WTC11 (cell line): ENCODE results near the gene CIDEB. TPM values are rescaled to one million over a fixed set of nuclear protein-coding genes. Genes with fewer than 3 reads are reported as not detected.

Experiments used
- ATAC-seq: fragments of 200-7000 bp; cut with Tn5 transposase; 2 replicates; pipeline ENCODE4 v1.10.0; 2021; ENCODE audit warnings: mild to moderate bottlenecking, moderate library complexity
- CTCF ChIA-PET: fragments of 300-600 bp; sonication (Branson Sonifier 250); formaldehyde crosslinking; loops from one replicate; lab custom pipeline; 2021; ENCODE audit warnings: antibody characterized with exemption; lab: Charles Lee
- POLR2A ChIA-PET: fragments of 350-600 bp; sonication (Branson Sonifier 250); formaldehyde crosslinking; loops from one replicate; lab custom pipeline; 2021; ENCODE audit warnings: antibody characterized with exemption; lab: Charles Lee
- DNase-seq: peaks from one replicate; pipeline ENCODE4 v3.0.0; 2021; ENCODE audit warnings: low spot score
- H3K27ac Mint-ChIP-seq: 2 replicates; pipeline ENCODE4 v1.8.0; 2021; ENCODE audit warnings: mixed read lengths
- H3K27me3 Mint-ChIP-seq: 2 replicates; pipeline ENCODE4 v1.8.0; 2021; ENCODE audit warnings: low read depth, mild to moderate bottlenecking, moderate library complexity, mixed read lengths
- H3K36me3 Mint-ChIP-seq: 2 replicates; pipeline ENCODE4 v1.8.0; 2021; ENCODE audit warnings: mixed read lengths
- H3K4me1 Mint-ChIP-seq: 2 replicates; pipeline ENCODE4 v1.8.0; 2022; ENCODE audit warnings: mixed read lengths
- H3K4me3 Mint-ChIP-seq: 2 replicates; pipeline ENCODE4 v1.8.0; 2021; ENCODE audit warnings: mild to moderate bottlenecking, moderate library complexity, mixed read lengths
- H3K9me3 Mint-ChIP-seq: 2 replicates; pipeline ENCODE4 v1.8.0; 2021; ENCODE audit warnings: mixed read lengths
- CREM ChIP-seq: sonication (generic); formaldehyde crosslinking; IDR thresholded peaks from 2 replicates; pipeline ENCODE4 v1.8.1; 2022; ENCODE audit warnings: mild to moderate bottlenecking, missing genetic modification reagents, moderate library complexity
- EMX1 ChIP-seq: fragments of 250-450 bp; sonication (Bioruptor Pico); IDR thresholded peaks from 2 replicates; pipeline ENCODE4 v1.8.0; 2021; ENCODE audit warnings: mild to moderate bottlenecking
- FOXK1 ChIP-seq: sonication (generic); formaldehyde crosslinking; IDR thresholded peaks from 2 replicates; pipeline ENCODE4 v1.8.0; 2022; ENCODE audit warnings: mild to moderate bottlenecking, moderate library complexity, missing genetic modification reagents
- HMGA2 ChIP-seq: fragments of 250-450 bp; sonication (Bioruptor Pico); IDR thresholded peaks from 2 replicates; pipeline ENCODE4 v1.4.0; 2021; ENCODE audit warnings: mild to moderate bottlenecking, moderate library complexity
- IRF2 ChIP-seq: sonication (generic); formaldehyde crosslinking; IDR thresholded peaks from 2 replicates; pipeline ENCODE4 v1.8.0; 2022; ENCODE audit warnings: low read depth, missing genetic modification reagents, borderline replicate concordance
- MXD4 ChIP-seq: fragments of 250-450 bp; sonication (Bioruptor Pico); IDR thresholded peaks from 2 replicates; pipeline ENCODE4 v1.8.0; 2021; ENCODE audit warnings: mild to moderate bottlenecking, moderate library complexity, borderline replicate concordance
- NR1H2 ChIP-seq: sonication (generic); formaldehyde crosslinking; IDR thresholded peaks from 2 replicates; pipeline ENCODE4 v1.9.0; 2021; ENCODE audit warnings: mild to moderate bottlenecking, moderate library complexity, missing genetic modification reagents
- OVOL2 ChIP-seq: fragments of 250-450 bp; sonication (Bioruptor Pico); IDR thresholded peaks from 2 replicates; pipeline ENCODE4 v1.9.0; 2021; ENCODE audit warnings: mild to moderate bottlenecking, borderline replicate concordance
- PRRX2 ChIP-seq: fragments of 250-450 bp; sonication (Bioruptor Pico); IDR thresholded peaks from 2 replicates; pipeline ENCODE4 v1.8.0; 2021; ENCODE audit warnings: mild to moderate bottlenecking
- RELA ChIP-seq: sonication (generic); formaldehyde crosslinking; IDR thresholded peaks from 2 replicates; pipeline ENCODE4 v1.8.1; 2022; ENCODE audit warnings: missing genetic modification reagents, mild to moderate bottlenecking, borderline replicate concordance
- SMAD4 ChIP-seq: sonication (generic); formaldehyde crosslinking; IDR thresholded peaks from 2 replicates; pipeline ENCODE4 v1.8.0; 2022; ENCODE audit warnings: mild to moderate bottlenecking, missing genetic modification reagents
- SP1 ChIP-seq: sonication (generic); formaldehyde crosslinking; conservative IDR thresholded peaks from 2 replicates; pipeline ENCODE4 v1.8.1; 2022; ENCODE audit warnings: missing genetic modification reagents
- TCF7 ChIP-seq: sonication (generic); formaldehyde crosslinking; IDR thresholded peaks from 2 replicates; pipeline ENCODE4 v1.8.0; 2022; ENCODE audit warnings: mild to moderate bottlenecking, low read depth, missing genetic modification reagents, moderate library complexity
- TEAD4 ChIP-seq: sonication (generic); formaldehyde crosslinking; IDR thresholded peaks from 2 replicates; pipeline ENCODE4 v1.8.0; 2022; ENCODE audit warnings: mild to moderate bottlenecking, missing genetic modification reagents
- TP53 ChIP-seq: sonication (generic); formaldehyde crosslinking; IDR thresholded peaks from 2 replicates; pipeline ENCODE4 v1.8.1; 2023; ENCODE audit warnings: mild to moderate bottlenecking, missing genetic modification reagents
- ZNF317 ChIP-seq: sonication (generic); formaldehyde crosslinking; IDR thresholded peaks from 2 replicates; pipeline ENCODE4 v1.8.1; 2023; ENCODE audit warnings: low read depth, mild to moderate bottlenecking, moderate library complexity, missing genetic modification reagents, borderline replicate concordance
- total RNA-seq: library from RNA; stranded (reverse); gene quantifications from 3 replicates; pipeline ENCODE4 v1.2.3, GENCODE V29; 2021
- TF ChIP-seq, protein P1 (sequence below): fragments of 250-450 bp; sonication (Bioruptor Pico); IDR thresholded peaks from 2 replicates; pipeline ENCODE4 v1.9.0; 2021; ENCODE audit warnings: mild to moderate bottlenecking
- TF ChIP-seq, protein P2 (sequence below): sonication (generic); formaldehyde crosslinking; IDR thresholded peaks from 2 replicates; pipeline ENCODE4 v1.8.1; 2022; ENCODE audit warnings: low read depth, mild to moderate bottlenecking, moderate library complexity, missing genetic modification reagents, borderline replicate concordance
- TF ChIP-seq, protein P3 (sequence below): sonication (generic); formaldehyde crosslinking; IDR thresholded peaks from 2 replicates; pipeline ENCODE4 v1.8.1; 2023; ENCODE audit warnings: mild to moderate bottlenecking, missing genetic modification reagents, borderline replicate concordance
- TF ChIP-seq, protein P4 (sequence below): sonication (generic); formaldehyde crosslinking; IDR thresholded peaks from 2 replicates; pipeline ENCODE4 v1.8.1; 2023; ENCODE audit warnings: mild to moderate bottlenecking, missing genetic modification reagents, moderate library complexity
- TF ChIP-seq, protein P5 (sequence below): sonication (generic); formaldehyde crosslinking; IDR thresholded peaks from 2 replicates; pipeline ENCODE4 v1.8.1; 2023; ENCODE audit warnings: mild to moderate bottlenecking, moderate library complexity, missing genetic modification reagents

The CIDEB gene
- total RNA-seq, 1 experiment from 2014 or later = 4.7 TPM

DNA sequence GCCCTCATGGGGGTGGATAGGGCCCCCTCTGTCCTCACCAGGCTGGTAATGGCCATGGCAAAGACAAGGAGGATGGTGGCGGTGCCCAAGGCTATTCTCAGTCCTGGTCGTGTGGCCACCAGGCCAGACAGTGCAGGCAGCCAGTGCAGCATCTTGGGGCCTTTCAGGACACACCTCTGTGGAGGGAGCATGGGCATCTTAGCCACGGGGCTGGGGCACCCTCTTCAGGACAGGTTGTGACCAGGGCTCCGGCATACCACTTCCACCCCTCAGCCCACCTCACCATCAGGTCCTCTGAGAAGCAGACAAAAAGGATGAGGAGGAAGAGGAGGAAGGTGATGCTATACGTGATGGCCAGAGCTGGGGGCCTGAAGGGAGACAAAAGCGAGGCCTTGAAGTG lies 16.2 kb upstream of the CIDEB start:
- no peak overlapping the region for H3K27ac Mint-ChIP-seq
- CTCF ChIA-PET = interaction anchor here (0.9 to 3.9 kb wide), 5 partner anchors 9 to 113 kb away, joined by 3 to 22 read pairs (median 18); partner anchors contain the start of gene CIDEB
- no peaks in the 10 kb centered on the region for H3K9me3 Mint-ChIP-seq
- H3K4me1 Mint-ChIP-seq = no peaks in the 10 kb centered on the region; the same call in 1 of the 2 replicates
- TF ChIP-seq SMAD4 (CRISPR knock-in tag) (no peak), TP53 (CRISPR knock-in tag) (no peak), TEAD4 (CRISPR knock-in tag) (no peak), HMGA2 (CRISPR knock-in tag) (no peak), PRRX2 (CRISPR knock-in tag) (no peak), MXD4 (no peak), EMX1 (CRISPR knock-in tag) (no peak), ZNF317 (CRISPR knock-in tag) (no peak), OVOL2 (CRISPR knock-in tag) (no peak), NR1H2 (CRISPR knock-in tag) (no peak), RELA (CRISPR knock-in tag) (no peak), FOXK1 (no peak)
- TF ChIP-seq, protein P1, sequence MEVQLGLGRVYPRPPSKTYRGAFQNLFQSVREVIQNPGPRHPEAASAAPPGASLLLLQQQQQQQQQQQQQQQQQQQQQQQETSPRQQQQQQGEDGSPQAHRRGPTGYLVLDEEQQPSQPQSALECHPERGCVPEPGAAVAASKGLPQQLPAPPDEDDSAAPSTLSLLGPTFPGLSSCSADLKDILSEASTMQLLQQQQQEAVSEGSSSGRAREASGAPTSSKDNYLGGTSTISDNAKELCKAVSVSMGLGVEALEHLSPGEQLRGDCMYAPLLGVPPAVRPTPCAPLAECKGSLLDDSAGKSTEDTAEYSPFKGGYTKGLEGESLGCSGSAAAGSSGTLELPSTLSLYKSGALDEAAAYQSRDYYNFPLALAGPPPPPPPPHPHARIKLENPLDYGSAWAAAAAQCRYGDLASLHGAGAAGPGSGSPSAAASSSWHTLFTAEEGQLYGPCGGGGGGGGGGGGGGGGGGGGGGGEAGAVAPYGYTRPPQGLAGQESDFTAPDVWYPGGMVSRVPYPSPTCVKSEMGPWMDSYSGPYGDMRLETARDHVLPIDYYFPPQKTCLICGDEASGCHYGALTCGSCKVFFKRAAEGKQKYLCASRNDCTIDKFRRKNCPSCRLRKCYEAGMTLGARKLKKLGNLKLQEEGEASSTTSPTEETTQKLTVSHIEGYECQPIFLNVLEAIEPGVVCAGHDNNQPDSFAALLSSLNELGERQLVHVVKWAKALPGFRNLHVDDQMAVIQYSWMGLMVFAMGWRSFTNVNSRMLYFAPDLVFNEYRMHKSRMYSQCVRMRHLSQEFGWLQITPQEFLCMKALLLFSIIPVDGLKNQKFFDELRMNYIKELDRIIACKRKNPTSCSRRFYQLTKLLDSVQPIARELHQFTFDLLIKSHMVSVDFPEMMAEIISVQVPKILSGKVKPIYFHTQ (CRISPR knock-in tag) = no peak
- TF ChIP-seq, protein P2, sequence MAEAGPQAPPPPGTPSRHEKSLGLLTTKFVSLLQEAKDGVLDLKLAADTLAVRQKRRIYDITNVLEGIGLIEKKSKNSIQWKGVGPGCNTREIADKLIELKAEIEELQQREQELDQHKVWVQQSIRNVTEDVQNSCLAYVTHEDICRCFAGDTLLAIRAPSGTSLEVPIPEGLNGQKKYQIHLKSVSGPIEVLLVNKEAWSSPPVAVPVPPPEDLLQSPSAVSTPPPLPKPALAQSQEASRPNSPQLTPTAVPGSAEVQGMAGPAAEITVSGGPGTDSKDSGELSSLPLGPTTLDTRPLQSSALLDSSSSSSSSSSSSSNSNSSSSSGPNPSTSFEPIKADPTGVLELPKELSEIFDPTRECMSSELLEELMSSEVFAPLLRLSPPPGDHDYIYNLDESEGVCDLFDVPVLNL (CRISPR knock-in tag) = no peak
- TF ChIP-seq, protein P3, sequence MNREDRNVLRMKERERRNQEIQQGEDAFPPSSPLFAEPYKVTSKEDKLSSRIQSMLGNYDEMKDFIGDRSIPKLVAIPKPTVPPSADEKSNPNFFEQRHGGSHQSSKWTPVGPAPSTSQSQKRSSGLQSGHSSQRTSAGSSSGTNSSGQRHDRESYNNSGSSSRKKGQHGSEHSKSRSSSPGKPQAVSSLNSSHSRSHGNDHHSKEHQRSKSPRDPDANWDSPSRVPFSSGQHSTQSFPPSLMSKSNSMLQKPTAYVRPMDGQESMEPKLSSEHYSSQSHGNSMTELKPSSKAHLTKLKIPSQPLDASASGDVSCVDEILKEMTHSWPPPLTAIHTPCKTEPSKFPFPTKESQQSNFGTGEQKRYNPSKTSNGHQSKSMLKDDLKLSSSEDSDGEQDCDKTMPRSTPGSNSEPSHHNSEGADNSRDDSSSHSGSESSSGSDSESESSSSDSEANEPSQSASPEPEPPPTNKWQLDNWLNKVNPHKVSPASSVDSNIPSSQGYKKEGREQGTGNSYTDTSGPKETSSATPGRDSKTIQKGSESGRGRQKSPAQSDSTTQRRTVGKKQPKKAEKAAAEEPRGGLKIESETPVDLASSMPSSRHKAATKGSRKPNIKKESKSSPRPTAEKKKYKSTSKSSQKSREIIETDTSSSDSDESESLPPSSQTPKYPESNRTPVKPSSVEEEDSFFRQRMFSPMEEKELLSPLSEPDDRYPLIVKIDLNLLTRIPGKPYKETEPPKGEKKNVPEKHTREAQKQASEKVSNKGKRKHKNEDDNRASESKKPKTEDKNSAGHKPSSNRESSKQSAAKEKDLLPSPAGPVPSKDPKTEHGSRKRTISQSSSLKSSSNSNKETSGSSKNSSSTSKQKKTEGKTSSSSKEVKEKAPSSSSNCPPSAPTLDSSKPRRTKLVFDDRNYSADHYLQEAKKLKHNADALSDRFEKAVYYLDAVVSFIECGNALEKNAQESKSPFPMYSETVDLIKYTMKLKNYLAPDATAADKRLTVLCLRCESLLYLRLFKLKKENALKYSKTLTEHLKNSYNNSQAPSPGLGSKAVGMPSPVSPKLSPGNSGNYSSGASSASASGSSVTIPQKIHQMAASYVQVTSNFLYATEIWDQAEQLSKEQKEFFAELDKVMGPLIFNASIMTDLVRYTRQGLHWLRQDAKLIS (CRISPR knock-in tag) = no peak
- TF ChIP-seq, protein P4, sequence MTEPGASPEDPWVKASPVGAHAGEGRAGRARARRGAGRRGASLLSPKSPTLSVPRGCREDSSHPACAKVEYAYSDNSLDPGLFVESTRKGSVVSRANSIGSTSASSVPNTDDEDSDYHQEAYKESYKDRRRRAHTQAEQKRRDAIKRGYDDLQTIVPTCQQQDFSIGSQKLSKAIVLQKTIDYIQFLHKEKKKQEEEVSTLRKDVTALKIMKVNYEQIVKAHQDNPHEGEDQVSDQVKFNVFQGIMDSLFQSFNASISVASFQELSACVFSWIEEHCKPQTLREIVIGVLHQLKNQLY = no peak
- TF ChIP-seq, all 79 proteins: peak for 0
- no peak overlapping the region for H3K4me3 Mint-ChIP-seq
- DNase-seq (no peak), ATAC-seq (no peak)
- no peaks in the 10 kb centered on the region for H3K36me3 Mint-ChIP-seq
- POLR2A ChIA-PET = no interaction called here
- H3K27me3 Mint-ChIP-seq = peaks cover 73% of the 10 kb centered on the region

DNA sequence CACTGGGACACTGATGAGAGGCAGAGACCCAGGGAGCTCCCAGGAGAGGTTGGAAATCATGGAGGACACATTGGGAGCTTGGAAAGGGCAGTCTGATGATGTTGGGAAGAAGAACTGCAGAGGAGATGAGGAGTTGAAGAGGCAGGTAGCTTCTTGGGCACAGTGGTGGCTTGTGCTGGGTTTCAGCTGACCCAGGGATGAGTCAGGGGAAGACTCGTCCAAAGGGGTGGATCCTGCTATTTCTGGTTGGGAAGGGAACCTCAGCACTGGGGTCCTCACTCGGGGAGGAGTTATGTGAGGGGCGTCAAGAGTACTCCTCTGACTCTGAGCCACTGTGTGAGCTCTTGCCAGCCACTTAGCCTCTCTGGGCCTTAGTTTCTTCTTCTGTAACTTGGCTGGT lies 15.6 kb upstream of the CIDEB start:
- CTCF ChIA-PET = interaction anchor here (0.9 to 3.9 kb wide), 5 partner anchors 10 to 114 kb away, joined by 3 to 22 read pairs (median 18); partner anchors contain the start of gene CIDEB
- H3K27ac Mint-ChIP-seq = no peak overlapping the region
- DNase-seq (no peak), ATAC-seq (no peak)
- H3K9me3 Mint-ChIP-seq = no peaks in the 10 kb centered on the region
- POLR2A ChIA-PET = no interaction called here
- no peak overlapping the region for H3K4me3 Mint-ChIP-seq
- H3K27me3 Mint-ChIP-seq = peaks cover 73% of the 10 kb centered on the region
- no peaks in the 10 kb centered on the region; the same call in 1 of the 2 replicates for H3K4me1 Mint-ChIP-seq
- H3K36me3 Mint-ChIP-seq = no peaks in the 10 kb centered on the region
- TF ChIP-seq CREM (CRISPR knock-in tag) (no peak), TCF7 (no peak), IRF2 (CRISPR knock-in tag) (no peak), SP1 (CRISPR knock-in tag) (no peak)
- TF ChIP-seq, protein P5, sequence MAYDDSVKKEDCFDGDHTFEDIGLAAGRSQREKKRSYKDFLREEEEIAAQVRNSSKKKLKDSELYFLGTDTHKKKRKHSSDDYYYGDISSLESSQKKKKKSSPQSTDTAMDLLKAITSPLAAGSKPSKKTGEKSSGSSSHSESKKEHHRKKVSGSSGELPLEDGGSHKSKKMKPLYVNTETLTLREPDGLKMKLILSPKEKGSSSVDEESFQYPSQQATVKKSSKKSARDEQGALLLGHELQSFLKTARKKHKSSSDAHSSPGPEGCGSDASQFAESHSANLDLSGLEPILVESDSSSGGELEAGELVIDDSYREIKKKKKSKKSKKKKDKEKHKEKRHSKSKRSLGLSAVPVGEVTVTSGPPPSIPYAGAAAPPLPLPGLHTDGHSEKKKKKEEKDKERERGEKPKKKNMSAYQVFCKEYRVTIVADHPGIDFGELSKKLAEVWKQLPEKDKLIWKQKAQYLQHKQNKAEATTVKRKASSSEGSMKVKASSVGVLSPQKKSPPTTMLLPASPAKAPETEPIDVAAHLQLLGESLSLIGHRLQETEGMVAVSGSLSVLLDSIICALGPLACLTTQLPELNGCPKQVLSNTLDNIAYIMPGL (CRISPR knock-in tag) = no peak
- TF ChIP-seq, protein P1 (CRISPR knock-in tag) = no peak
